Cardiac muscle cell (in vitro differentiated cells and primary cell): Measurements from ENCODE around the gene LEUTX. TPM values are rescaled to one million over a fixed set of nuclear protein-coding genes. Genes with fewer than 3 reads are reported as not detected.

Source experiments
- DNase-seq, 2 donors: peaks; one replicate each; pipeline versions ENCODE4 v3.0.0 to v3.0.0-alpha.2; 2010 to 2017; ENCODE audit warnings: low read depth in 1 of 2, low spot score in 1 of 2
- H3K27ac ChIP-seq: fragments of 200-600 bp; sonication (generic); 2 replicates; pipeline ENCODE4 v1.5.1; 2016
- H3K27me3 ChIP-seq: fragments of 200-600 bp; sonication (generic); 2 replicates; pipeline ENCODE4 v1.6.0; 2016; ENCODE audit warnings: control low read depth
- H3K36me3 ChIP-seq: fragments of 200-600 bp; sonication (generic); 2 replicates; pipeline ENCODE4 v1.5.1; 2016; ENCODE audit warnings: control low read depth
- H3K4me1 ChIP-seq: fragments of 200-600 bp; sonication (generic); 2 replicates; pipeline ENCODE4 v1.8.1; 2017; ENCODE audit warnings: low read depth, mild to moderate bottlenecking, mixed run types
- H3K4me3 ChIP-seq: fragments of 200-600 bp; sonication (generic); 2 replicates; pipeline ENCODE4 v1.5.1; 2016; ENCODE audit warnings: mild to moderate bottlenecking
- H3K9me3 ChIP-seq: fragments of 200-600 bp; sonication (generic); 2 replicates; pipeline ENCODE4 v1.5.1; 2017; ENCODE audit warnings: low read depth, mild to moderate bottlenecking, control low read depth
- polyA plus RNA-seq: library from polyadenylated mRNA; unstranded; fragments of >200 nt; fragmentation: Nextera tagmentation; extraction: Ambion mirVana; gene quantifications from 2 replicates; pipeline ENCODE4 v1.2.1, GENCODE V29; 2016
- total RNA-seq: library from RNA; depleted of rRNA; stranded (reverse); fragments of >200 nt; gene quantifications from 2 replicates; pipeline ENCODE4 v1.2.3, GENCODE V29; 2016
- TF ChIP-seq, protein P1 (sequence below): IDR thresholded peaks from 2 replicates; pipeline ENCODE4 v1.5.1; 2012; ENCODE audit warnings: low read depth, mild to moderate bottlenecking, low read length

Gene LEUTX
- total and polyA plus RNA-seq, 2 experiments from 2014 or later = not detected

DNA sequence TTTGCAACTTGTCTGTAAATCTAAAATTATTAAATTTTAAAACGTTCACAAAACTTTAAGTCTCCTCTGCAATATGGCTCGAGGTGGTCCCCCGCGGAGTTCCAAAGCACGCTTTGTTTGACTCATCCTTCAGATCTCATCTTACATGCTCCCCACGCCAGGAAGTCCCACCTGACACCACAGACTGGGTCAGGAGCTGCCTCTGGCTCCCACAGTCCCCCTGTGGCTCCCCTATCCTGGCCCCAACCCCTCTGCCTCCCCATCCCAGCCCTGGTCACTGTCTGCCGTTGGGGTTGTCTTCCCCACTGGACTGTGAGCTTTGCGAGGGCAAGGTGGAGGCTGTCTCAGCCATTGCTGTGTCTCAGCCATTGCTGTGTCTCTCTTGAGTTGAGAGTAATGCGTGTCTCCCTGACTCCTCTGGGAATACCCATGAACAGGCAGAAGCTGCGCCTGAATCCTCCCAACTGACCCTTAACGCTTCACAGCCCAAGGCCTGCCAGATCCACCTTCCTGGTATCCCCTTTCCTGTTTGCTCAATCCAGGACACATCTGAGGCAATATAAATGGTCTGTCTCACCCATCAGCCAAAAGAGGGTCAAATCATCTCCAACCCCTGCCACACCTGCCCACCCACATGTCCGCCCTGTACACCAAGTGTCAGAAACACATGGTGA, 39.4 kb downstream of the LEUTX start:
- no peak for DNase-seq
- Histone ChIP-seq H3K9me3 (no peaks in the 10 kb centered on the region), H3K27me3 (no peaks in the 10 kb centered on the region), H3K36me3 (no peaks in the 10 kb centered on the region), H3K4me3 (no peak overlapping the region), H3K4me1 (no peaks in the 10 kb centered on the region), H3K27ac (no peak overlapping the region)
- TF ChIP-seq, protein P1, sequence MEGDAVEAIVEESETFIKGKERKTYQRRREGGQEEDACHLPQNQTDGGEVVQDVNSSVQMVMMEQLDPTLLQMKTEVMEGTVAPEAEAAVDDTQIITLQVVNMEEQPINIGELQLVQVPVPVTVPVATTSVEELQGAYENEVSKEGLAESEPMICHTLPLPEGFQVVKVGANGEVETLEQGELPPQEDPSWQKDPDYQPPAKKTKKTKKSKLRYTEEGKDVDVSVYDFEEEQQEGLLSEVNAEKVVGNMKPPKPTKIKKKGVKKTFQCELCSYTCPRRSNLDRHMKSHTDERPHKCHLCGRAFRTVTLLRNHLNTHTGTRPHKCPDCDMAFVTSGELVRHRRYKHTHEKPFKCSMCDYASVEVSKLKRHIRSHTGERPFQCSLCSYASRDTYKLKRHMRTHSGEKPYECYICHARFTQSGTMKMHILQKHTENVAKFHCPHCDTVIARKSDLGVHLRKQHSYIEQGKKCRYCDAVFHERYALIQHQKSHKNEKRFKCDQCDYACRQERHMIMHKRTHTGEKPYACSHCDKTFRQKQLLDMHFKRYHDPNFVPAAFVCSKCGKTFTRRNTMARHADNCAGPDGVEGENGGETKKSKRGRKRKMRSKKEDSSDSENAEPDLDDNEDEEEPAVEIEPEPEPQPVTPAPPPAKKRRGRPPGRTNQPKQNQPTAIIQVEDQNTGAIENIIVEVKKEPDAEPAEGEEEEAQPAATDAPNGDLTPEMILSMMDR = no peak

DNA sequence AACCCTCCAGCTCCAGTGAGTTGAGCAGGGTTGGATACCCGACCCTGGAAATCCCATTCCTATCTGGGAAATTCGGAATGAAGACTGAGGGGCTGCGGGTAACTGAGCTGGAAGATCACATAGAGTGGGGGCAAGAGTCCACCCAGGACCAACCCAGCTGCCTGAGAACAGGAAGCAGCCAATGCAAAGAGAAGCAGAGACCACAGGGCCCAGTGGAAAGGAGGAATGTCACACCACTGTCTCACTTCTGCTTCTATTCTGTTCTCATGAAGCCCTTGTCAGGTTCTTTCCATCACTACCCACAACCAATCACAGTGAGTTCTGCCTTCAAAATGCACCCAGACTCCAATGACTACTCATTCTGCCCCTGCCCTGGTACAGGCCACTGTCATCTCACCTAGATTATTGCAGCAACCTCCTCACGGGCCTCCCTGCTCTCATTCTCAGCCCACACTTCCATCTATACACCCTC, 40.0 kb downstream of the LEUTX start:
- Histone ChIP-seq H3K4me1 (no peaks in the 10 kb centered on the region), H3K9me3 (no peaks in the 10 kb centered on the region), H3K27me3 (no peaks in the 10 kb centered on the region), H3K36me3 (no peaks in the 10 kb centered on the region), H3K4me3 (no peak overlapping the region), H3K27ac (no peak overlapping the region)
- DNase-seq = no peak
- TF ChIP-seq, protein P1 = no peak

DNA sequence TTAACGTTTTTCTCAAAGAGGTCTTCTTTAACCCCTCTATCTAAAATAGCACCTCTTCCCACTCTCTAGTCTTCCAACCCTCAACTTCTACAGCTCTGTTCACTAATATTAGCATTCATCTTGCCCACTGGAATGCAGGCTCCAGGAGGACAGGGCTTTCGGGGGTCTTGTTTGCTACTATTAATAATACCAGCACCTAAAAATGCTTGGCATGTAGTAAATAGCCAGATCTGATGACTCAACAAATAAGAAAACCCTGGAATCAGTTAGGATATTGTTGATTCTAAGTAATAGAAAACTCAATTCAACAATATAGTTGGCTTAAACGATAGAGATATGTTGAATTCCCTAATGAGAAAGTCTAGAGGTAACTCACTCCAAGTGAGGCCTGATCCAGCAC, 41.1 kb downstream of the LEUTX start:
- TF ChIP-seq, protein P1 = no peak

DNA sequence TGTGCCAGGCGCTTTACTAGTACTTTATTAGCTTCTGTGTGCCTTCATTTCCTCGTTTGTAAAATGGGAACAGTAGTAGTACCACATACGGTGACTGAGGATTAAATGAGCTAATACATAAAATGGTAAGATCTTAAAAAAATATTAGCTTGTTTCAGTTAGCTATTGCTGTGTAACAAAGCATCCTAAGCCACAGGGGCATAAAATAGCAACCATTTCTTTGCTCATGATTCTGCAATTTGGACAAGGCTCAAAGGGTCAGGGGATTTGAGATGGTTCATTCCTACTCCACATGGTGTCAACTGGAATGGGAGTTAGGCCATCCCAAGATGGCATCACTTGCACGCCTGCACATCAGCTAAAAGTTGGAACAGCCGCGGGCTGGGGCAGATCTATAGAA, 42.0 kb downstream of the LEUTX start:
- Histone ChIP-seq H3K9me3 (no peaks in the 10 kb centered on the region), H3K4me3 (no peak overlapping the region), H3K4me1 (no peaks in the 10 kb centered on the region), H3K36me3 (no peaks in the 10 kb centered on the region), H3K27me3 (no peaks in the 10 kb centered on the region), H3K27ac (no peak overlapping the region)
- TF ChIP-seq, protein P1 = no peak
- DNase-seq = no peak

More for the DNA sequence above, 41.1 kb downstream of the LEUTX start:
- H3K27me3 ChIP-seq = no peaks in the 10 kb centered on the region
- H3K36me3 ChIP-seq = no peaks in the 10 kb centered on the region
- H3K4me3 ChIP-seq = no peak overlapping the region
- H3K4me1 ChIP-seq = no peaks in the 10 kb centered on the region
- no peaks in the 10 kb centered on the region for H3K9me3 ChIP-seq
- no peak for DNase-seq
- no peak overlapping the region for H3K27ac ChIP-seq

DNA sequence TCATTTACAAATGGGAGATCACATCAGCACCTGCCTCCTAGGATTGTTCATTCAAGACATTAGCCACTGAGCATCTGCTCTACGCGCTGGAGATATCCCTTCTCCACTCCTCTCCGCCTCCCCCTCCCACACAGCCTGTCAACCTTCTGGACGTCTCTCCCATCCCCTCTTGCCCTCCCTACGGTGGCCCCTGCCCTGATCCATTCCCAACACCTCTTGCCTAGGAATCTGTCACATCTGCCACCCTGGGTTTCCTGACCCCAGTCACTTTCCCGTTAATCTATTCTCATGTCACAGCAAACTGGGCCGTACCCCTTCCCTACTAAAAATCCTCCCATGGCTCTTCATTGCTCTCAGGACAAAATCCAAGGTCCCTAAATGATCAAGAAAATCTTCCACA, 45.0 kb downstream of the LEUTX start:
- DNase-seq = no peak
- TF ChIP-seq, protein P1 = no peak
- Histone ChIP-seq H3K4me1 (no peaks in the 10 kb centered on the region), H3K36me3 (peaks cover 9% of the 10 kb centered on the region), H3K27me3 (no peaks in the 10 kb centered on the region), H3K27ac (peak overlapping the region; percentile 47), H3K4me3 (peak overlapping the region; percentile 56), H3K9me3 (no peaks in the 10 kb centered on the region)
